Nucleus accumbens (tissue), 56 donors: Measurements from ENCODE around the gene RAI1.
"Not testable (repeated sequence)": the region's sequence is repeated elsewhere in the genome, so short reads cannot be mapped to it uniquely, and the experiment has no call there.

ENCODE experiments used
- DNase-seq, 56 donors: peaks; one replicate each; lab custom pipeline; 2025; lab: John Stamatoyannopoulos, UW

Gene RAI1

DNA sequence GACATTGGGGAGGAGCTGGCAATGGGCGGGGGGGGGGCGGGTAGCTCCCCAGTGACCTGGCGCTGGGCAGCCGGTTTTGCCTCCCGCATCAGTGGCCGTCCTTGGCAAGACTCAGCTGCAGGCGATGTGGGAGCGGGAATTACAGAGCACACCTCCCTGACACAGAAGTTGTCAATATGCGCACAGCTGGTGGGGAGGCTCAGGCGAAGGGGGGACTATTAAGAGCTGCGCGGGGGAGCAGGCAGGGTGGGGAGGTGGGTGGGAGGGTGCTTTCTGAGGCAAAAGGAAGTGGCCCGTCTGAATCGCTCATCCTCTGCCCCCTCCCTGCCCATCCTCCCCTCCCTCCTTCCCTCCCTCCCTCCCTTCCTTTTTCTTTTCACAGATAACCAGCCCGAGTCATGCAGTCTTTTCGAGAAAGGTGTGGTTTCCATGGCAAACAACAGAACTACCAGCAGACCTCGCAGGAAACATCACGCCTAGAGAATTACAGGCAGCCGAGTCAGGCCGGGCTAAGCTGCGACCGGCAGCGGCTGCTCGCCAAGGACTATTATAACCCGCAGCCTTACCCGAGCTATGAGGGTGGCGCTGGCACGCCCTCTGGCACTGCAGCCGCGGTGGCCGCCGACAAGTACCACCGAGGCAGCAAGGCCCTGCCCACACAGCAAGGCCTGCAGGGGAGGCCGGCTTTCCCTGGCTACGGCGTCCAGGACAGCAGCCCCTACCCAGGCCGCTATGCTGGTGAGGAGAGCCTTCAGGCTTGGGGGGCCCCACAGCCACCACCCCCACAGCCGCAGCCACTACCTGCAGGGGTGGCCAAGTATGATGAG is 111.5 kb downstream of the RAI1 start:
- peak in 39 of 56 donors; percentile 19 to 80 (median 58) for DNase-seq

- peak in 21 of 56 donors; percentile 14 to 60 (median 35) for DNase-seq
These were observed 112.3 kb downstream of the RAI1 start for GRCh38 chr17:17793378-17794214.

DNA sequence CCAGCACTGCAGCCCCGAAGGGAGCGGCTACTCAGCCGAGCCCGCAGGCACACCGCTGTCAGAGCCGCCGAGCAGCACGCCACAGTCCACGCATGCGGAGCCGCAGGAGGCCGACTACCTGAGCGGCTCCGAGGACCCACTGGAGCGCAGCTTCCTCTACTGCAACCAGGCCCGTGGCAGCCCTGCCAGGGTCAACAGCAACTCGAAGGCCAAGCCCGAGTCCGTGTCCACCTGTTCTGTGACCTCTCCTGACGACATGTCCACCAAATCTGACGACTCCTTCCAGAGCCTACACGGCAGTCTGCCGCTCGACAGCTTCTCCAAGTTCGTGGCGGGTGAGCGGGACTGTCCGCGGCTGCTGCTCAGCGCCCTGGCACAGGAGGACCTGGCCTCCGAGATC is 113.1 kb downstream of the RAI1 start:
- DNase-seq, result no peak

DNA sequence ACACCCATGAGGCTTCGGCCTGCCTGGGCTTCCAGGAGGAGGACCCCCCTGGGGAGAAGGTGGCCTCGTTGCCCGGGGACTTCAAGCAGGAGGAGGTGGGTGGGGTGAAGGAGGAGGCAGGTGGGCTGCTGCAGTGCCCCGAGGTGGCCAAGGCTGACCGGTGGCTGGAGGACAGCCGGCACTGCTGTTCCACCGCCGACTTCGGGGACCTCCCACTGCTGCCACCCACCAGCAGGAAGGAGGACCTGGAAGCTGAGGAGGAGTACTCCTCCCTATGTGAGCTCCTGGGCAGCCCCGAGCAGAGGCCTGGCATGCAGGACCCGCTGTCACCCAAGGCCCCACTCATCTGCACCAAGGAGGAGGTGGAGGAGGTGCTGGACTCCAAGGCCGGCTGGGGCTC is 114.0 kb downstream of the RAI1 start:
- DNase-seq, result no peak

DNA sequence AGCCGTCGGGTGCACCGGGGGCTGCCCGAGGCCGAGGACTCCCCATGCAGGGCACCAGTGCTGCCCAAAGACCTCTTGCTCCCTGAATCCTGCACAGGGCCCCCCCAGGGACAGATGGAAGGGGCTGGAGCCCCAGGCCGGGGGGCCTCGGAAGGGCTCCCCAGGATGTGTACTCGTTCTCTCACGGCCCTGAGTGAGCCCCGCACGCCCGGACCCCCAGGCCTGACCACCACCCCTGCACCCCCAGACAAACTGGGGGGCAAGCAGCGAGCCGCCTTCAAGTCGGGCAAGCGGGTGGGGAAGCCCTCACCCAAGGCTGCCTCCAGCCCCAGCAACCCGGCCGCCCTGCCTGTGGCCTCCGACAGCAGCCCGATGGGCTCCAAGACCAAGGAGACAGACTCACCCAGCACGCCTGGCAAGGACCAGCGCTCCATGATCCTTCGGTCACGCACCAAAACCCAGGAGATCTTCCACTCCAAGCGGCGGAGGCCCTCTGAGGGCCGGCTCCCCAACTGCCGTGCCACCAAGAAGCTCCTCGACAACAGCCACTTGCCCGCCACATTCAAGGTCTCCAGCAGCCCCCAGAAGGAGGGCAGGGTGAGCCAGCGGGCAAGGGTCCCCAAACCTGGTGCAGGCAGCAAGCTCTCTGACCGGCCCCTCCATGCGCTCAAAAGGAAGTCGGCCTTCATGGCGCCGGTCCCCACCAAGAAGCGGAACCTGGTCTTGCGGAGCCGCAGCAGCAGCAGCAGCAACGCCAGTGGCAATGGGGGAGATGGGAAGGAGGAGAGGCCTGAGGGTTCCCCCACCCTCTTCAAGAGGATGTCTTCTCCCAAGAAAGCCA is 114.9 kb downstream of the RAI1 start:
- DNase-seq, result no peak

DNA sequence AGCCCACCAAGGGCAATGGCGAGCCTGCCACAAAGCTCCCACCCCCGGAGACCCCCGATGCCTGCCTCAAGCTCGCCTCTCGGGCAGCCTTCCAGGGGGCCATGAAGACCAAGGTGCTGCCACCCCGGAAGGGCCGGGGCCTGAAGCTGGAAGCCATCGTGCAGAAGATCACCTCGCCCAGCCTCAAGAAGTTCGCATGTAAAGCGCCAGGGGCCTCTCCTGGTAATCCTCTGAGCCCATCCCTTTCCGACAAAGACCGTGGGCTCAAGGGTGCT is 115.5 kb downstream of the RAI1 start:
- no peak for DNase-seq

- DNase-seq, result no peak
These were observed 116.0 kb downstream of the RAI1 start for GRCh38 chr17:17797119-17797809.

DNA sequence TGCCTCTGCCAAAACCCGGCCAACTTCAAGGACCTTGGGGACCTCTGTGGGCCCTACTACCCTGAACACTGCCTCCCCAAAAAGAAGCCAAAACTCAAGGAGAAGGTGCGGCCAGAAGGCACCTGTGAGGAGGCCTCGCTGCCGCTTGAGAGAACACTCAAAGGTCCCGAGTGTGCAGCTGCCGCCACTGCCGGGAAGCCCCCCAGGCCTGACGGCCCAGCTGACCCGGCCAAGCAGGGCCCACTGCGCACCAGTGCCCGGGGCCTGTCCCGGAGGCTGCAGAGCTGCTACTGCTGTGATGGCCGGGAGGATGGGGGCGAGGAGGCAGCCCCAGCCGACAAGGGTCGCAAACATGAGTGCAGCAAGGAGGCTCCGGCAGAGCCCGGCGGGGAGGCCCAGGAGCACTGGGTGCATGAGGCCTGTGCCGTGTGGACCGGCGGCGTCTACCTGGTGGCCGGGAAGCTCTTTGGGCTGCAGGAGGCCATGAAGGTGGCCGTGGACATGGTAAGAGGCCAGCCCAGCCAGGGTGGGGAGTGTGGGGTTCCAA is 116.8 kb downstream of the RAI1 start:
- no peak for DNase-seq

GRCh38 chr17:17798573-17799255 is 117.5 kb downstream of the RAI1 start:
- no peak for DNase-seq

- no peak for DNase-seq
These were observed 119.3 kb downstream of the RAI1 start for GRCh38 chr17:17800504-17801021.

DNA sequence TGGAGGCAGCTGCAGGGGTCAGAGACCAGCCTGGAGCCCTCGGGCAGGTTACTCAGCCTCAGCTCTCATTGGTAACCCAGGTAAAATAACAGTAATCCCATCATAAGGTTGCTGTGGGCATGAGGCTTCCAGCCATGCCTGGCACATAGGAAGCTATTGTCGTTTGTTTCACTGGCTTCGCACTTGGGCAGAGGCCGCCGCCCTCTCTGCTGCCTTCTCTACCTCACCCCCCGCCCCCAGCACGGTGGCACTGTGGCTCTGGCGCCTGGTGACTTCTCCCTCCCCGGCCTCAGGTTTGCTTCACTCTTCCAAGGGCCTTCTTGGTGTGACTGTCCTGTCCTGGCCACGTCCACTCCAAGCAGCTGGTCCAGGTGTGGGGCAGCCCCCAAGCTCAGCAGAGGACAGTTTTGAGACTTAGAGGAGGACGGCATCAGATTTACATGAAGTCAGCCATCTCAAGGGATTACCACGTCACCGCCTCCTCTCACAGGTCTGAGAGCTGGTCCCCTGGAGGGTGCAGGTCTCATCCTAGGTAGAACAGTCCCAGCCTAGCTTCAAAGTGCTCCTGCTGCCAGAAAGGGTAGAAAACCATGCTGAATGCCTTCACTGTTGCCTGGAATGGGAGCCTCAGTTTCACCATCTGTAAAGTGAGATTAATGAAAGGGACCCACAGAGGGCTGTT is 120.7 kb downstream of the RAI1 start:
- peak in 10 of 56 donors; percentile 19 to 57 (median 36) for DNase-seq

GRCh38 chr17:17804007-17804406 is 122.7 kb downstream of the RAI1 start:
- DNase-seq, result no peak

DNA sequence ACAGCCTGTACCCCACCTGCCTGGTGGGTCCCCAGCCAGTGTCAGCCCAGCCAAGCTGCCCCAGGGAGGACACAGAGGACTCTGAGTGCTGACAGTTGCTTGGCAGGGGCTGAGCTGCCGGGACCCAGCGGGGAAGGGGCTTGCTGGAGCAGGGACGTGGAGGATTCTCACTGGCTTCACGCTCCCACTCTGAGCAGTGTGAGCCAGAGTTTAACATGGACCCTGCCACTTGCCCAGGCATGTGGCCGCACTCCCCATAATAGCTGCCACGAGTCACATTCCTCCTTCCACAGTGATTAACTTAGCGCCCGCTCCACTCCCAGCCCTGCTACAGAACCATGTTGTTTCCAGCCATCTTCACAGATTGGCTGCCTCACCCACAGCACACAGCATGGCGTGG is 124.3 kb downstream of the RAI1 start:
- no peak for DNase-seq

DNA sequence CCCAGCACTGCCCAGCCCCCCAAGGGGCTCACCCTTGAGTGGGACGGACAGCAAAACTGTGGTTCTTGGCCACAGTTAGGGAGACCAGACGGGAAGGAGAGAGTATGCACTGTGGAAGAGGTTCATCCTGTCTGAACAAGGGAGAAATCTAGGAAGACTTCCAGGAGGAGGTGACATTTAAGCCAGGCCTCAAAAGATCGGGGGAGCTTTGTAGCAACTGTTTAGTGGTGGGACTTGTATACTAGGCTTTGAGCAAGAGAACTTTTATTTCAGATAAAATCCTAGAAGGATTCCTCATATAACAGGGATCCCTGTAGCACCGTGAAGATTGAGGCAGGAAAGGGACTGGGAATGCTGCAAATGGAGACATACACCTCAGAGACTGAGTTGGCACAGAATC is 124.8 kb downstream of the RAI1 start:
- DNase-seq, result no peak

GRCh38 chr17:17806611-17807274 is 125.5 kb downstream of the RAI1 start:
- no peak for DNase-seq

- no peak for DNase-seq
These were observed 126.2 kb downstream of the RAI1 start for GRCh38 chr17:17807440-17807839.

DNA sequence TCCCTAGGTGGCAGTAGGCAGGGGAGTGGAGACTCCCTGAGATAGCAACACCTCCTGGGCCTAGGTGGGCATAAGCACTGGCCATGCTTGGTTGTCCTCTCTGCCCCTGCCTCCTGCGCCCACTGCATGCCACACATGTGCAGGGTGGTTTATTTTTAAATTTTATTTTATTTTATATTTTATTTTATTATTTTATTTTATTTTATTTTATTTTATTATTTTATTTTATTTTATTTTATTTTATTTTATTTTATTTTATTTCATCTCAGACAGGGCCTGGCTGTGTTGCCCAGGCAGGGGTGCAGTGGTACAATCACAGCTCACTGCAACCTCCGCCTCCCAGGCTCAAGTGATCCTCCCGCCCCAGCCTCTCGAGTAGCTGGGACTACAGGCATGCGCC is 126.9 kb downstream of the RAI1 start:
- DNase-seq, result not testable (repeated sequence)
